ENCODE data around the gene CEP57L1. TPM values are rescaled to one million over a fixed set of nuclear protein-coding genes. Genes with fewer than 3 reads are reported as not detected.
"Not testable (repeated sequence)": the region's sequence is repeated elsewhere in the genome, so short reads cannot be mapped to it uniquely, and the experiment has no call there.

CEP57L1 gene
- total RNA-seq, 4 donors from 2014 or later = 10.3 to 29.7 (median 17.5) TPM

DNA sequence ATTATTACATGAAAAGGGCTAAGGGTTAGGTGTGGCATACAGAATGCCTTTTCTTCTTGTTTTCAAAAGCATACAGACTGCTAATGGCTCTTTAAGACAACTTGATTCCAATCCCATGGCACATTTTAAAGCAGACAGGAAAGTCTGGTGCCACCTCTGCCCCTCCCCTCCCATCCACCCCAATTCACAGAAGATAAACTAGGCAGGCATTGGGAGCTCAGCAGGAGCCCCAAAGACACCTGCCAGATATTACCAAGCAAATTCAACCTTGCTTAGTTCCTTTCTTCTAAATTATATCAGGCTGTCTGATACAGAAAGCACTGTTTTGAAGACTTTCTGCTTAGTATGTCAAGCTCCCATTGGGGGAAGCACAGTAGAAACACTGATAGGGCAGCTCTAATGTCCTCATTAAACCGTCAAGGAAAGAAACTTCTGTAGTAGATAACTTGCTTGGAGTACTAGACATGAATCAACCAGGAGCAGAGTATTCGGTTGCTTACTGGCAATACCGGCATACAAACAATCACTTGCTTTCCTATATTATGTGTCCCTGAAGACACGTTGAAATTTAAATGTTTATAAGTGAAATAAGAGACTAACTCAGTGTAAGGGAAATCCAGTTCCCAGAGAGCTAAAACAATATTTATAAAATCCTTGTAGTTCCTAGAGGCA is 13.7 kb upstream of the CEP57L1 start:
- peak overlapping the region; percentile 1 to 39 (median 22) for H3K4me3 ChIP-seq
- intact Hi-C loops (cut with DNase I; ENCODE audit: low total_unique reads) = loop anchor here (2.0 kb wide), 2 partner anchors 79 to 301 kb away; partner anchors contain the start of gene CD164
- peaks cover 0 to 7% of the 10 kb centered on the region in 2 donors for H3K36me3 ChIP-seq
- H3K27me3 ChIP-seq = no peaks in the 10 kb centered on the region
- TF ChIP-seq POLR2A (IDR thresholded peaks at IDR 0.05) (no peak), CTCF (IDR thresholded peaks at IDR 0.05 in 4 of 5, conservative IDR thresholded peaks at IDR 0.05 in 1 of 5) (no peak)
- in situ Hi-C loops (cut with MboI; ENCODE audit: low sequenced_read_pairs in 4 of 4) = loop anchor here in 2 of 4 donors (10.0 to 25.0 kb wide), 2 partner anchors 67 to 419 kb away; no protein-coding TSS in a partner anchor
- no peak for DNase-seq
- H3K4me1 ChIP-seq = peaks cover 83% of the 10 kb centered on the region in 2 donors
- ATAC-seq = no peak
- H3K27ac ChIP-seq = peak overlapping the region; percentile 93 to 98 (median 96)
- no peaks in the 10 kb centered on the region for H3K9me3 ChIP-seq

GRCh38 chr6:109082188-109082577 is 13.1 kb upstream of the CEP57L1 start:
- intact Hi-C loops (cut with DNase I; ENCODE audit: low total_unique reads) = loop anchor here (2.0 kb wide), 1 partner anchor 301 kb away; the partner anchor contains the start of gene CD164

DNA sequence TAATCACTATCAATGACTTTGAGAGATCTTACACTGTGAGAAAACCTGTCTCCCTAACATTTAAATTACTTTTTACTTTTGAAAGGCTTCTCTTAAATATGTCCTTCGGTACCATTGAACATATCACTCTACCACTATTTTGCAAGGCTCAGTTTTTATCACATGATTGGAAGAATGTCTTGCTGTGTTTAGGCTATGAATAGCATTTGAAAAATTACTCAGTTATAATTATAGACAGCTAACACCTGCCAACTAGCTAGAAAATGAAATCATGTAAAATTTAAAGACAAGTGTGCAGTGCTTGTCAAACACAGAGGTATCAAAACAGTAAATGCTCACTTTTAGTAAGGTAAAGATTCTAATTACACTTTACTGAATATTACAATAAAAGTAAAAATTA is 11.7 kb upstream of the CEP57L1 start:
- peaks cover 79 to 83% of the 10 kb centered on the region in 2 donors for H3K4me1 ChIP-seq

More at GRCh38 chr6:109082188-109082577, 13.1 kb upstream of the CEP57L1 start:
- Histone ChIP-seq H3K4me1 (peaks cover 82 to 83% of the 10 kb centered on the region in 2 donors), H3K36me3 (peaks cover 0 to 11% of the 10 kb centered on the region in 2 donors), H3K9me3 (no peaks in the 10 kb centered on the region), H3K27ac (peak overlapping the region; percentile 93 to 98 (median 96)), H3K27me3 (no peaks in the 10 kb centered on the region), H3K4me3 (peak overlapping the region; percentile 1 to 39 (median 22))
- DNase-seq (peak; percentile 24 to 63), ATAC-seq (peak; percentile 66 to 67)
- in situ Hi-C loops (cut with MboI; ENCODE audit: low sequenced_read_pairs in 4 of 4) = loop anchor here in 2 of 4 donors (10.0 to 25.0 kb wide), 2 partner anchors 67 to 420 kb away; no protein-coding TSS in a partner anchor
- peak; percentile 42 to 68 for TF ChIP-seq POLR2A (IDR thresholded peaks at IDR 0.05)
- peak in 3 of 5 experiments; percentile 50 to 60 (median 53) for TF ChIP-seq CTCF (IDR thresholded peaks at IDR 0.05 in 4 of 5, conservative IDR thresholded peaks at IDR 0.05 in 1 of 5)

GRCh38 chr6:109084146-109084545 is 11.2 kb upstream of the CEP57L1 start:
- Histone ChIP-seq H3K36me3 (peaks cover 0 to 11% of the 10 kb centered on the region in 2 donors), H3K27ac (peak overlapping the region; percentile 93 to 98 (median 96)), H3K4me1 (peaks cover 78 to 83% of the 10 kb centered on the region in 2 donors), H3K4me3 (peak overlapping the region in 2 of 4 donors; percentile 17 to 18)
- in situ Hi-C loops (cut with MboI; ENCODE audit: low sequenced_read_pairs in 4 of 4) = loop anchor here in 2 of 4 donors (10.0 to 25.0 kb wide), 2 partner anchors 69 to 422 kb away; no protein-coding TSS in a partner anchor
- DNase-seq (peak; percentile 68 to 85), ATAC-seq (peak; percentile 25 to 28)
- H3K9me3 ChIP-seq; intact Hi-C loops (cut with DNase I; ENCODE audit: low total_unique reads); H3K27me3 ChIP-seq: not testable (repeated sequence)

More for the DNA sequence above, 11.7 kb upstream of the CEP57L1 start:
- intact Hi-C loops (cut with DNase I; ENCODE audit: low total_unique reads) = loop anchor here (2.0 kb wide), 1 partner anchor 299 kb away; the partner anchor contains the start of gene CD164
- H3K27ac ChIP-seq = peak overlapping the region; percentile 93 to 98 (median 96)
- peak overlapping the region in 3 of 4 donors; percentile 8 to 18 (median 17) for H3K4me3 ChIP-seq
- H3K27me3 ChIP-seq = no peaks in the 10 kb centered on the region
- ATAC-seq = peak; percentile 65 to 74
- DNase-seq = no peak
- in situ Hi-C loops (cut with MboI; ENCODE audit: low sequenced_read_pairs in 4 of 4) = loop anchor here in 2 of 4 donors (10.0 to 25.0 kb wide), 2 partner anchors 69 to 421 kb away; no protein-coding TSS in a partner anchor
- H3K9me3 ChIP-seq = no peaks in the 10 kb centered on the region
- no peak for TF ChIP-seq CTCF (IDR thresholded peaks at IDR 0.05 in 4 of 5, conservative IDR thresholded peaks at IDR 0.05 in 1 of 5)
- TF ChIP-seq POLR2A (IDR thresholded peaks at IDR 0.05) = peak in 1 of 2 donors; percentile 14
- peaks cover 0 to 11% of the 10 kb centered on the region in 2 donors for H3K36me3 ChIP-seq
